Thymus (tissue), 14 donors: ENCODE results near the gene KLHL10. TPM values are rescaled to one million over a fixed set of nuclear protein-coding genes. Genes with fewer than 3 reads are reported as not detected.
A peak's percentile ranks its signal among the peaks of the same experiment; 100 is the strongest.

Experiments
- DNase-seq, 9 donors: peaks; one replicate each; pipeline ENCODE4 v3.0.0-alpha.2; 2013; ENCODE audit warnings: low spot score in 9 of 9, low read depth in 6 of 9, missing footprints in 1 of 9
- H3K27ac ChIP-seq, 2 donors: one replicate each; pipeline ENCODE4 v1.5.1; 2013; ENCODE audit warnings: control low read depth in 1 of 2, low read depth in 1 of 2, low read length in 1 of 2, mild to moderate bottlenecking in 1 of 2, moderate library complexity in 1 of 2
- H3K27me3 ChIP-seq, 2 donors: one replicate each; pipeline ENCODE4 v1.5.1; 2013; ENCODE audit warnings: low read length in 1 of 2; ENCODE audit not compliant: control insufficient read depth in 2 of 2, insufficient read depth in 1 of 2
- H3K36me3 ChIP-seq, 2 donors: one replicate each; pipeline ENCODE4 v1.5.1; 2013; ENCODE audit warnings: low read length in 1 of 2, mild to moderate bottlenecking in 1 of 2, moderate library complexity in 1 of 2; ENCODE audit not compliant: control insufficient read depth in 2 of 2, insufficient read depth in 2 of 2
- H3K4me1 ChIP-seq, 2 donors: one replicate each; pipeline ENCODE4 v1.5.1; 2013; ENCODE audit warnings: low read length in 2 of 2; ENCODE audit not compliant: control insufficient read depth in 2 of 2, insufficient read depth in 2 of 2
- H3K4me3 ChIP-seq, 2 donors: one replicate each; pipeline ENCODE4 v1.5.1; 2013; ENCODE audit warnings: low read length in 2 of 2, control low read depth in 1 of 2, mild to moderate bottlenecking in 1 of 2
- H3K9me3 ChIP-seq, 2 donors: one replicate each; pipeline ENCODE4 v1.5.1; 2013; ENCODE audit warnings: low read length in 1 of 2, mild to moderate bottlenecking in 1 of 2; ENCODE audit not compliant: control insufficient read depth in 2 of 2, insufficient read depth in 1 of 2
- WGBS: extraction: QIAGEN DNeasy Blood & Tissue Kit; methylation state at CpG from one replicate; pipeline ENCODE4 v1.1.7; 2013; 5-methylcytosine and 5-hydroxymethylcytosine counted together
- long read RNA-seq, 10 donors: transcript quantifications; one replicate each; lab custom pipeline, GENCODE V29; 2026
- polyA plus RNA-seq: library from polyadenylated mRNA; stranded (reverse); fragments of 200-250 nt; gene quantifications from one replicate; pipeline ENCODE4 v1.2.3, GENCODE V29; 2013
- total RNA-seq: library from RNA; stranded (reverse); fragments of 120-200 nt; gene quantifications from one replicate; pipeline ENCODE4 v1.2.4, GENCODE V29; 2013
- donor health status: healthy.

KLHL10 gene
- total RNA-seq (not detected), polyA plus RNA-seq (0.14 TPM)
- long read RNA-seq, donor 1, result 0 reads
- long read RNA-seq, donor 2, result 0 reads
- long read RNA-seq, donor 3, result 0 reads
- long read RNA-seq, donor 4, result 0 reads
- long read RNA-seq, donor 5, result 0 reads
- long read RNA-seq, donor 6, result 0 reads
- long read RNA-seq, donor 7, result 0 reads
- long read RNA-seq, donor 8, result 0 reads
- long read RNA-seq, donor 9, result 0 reads
- long read RNA-seq, donor 10, result 0 reads

GRCh38 chr17:41837761-41838538, at the start of gene KLHL10:
KLHL10 (plus strand) TSS chr17:41837825; CDS start chr17:41837933, 108 bp downstream.
- H3K4me1 ChIP-seq, result peaks cover 3 to 11% of the 10 kb centered on the region in 2 donors
- H3K9me3 ChIP-seq, result no peaks in the 10 kb centered on the region
- H3K36me3 ChIP-seq, result no peaks in the 10 kb centered on the region
- H3K27me3 ChIP-seq, result peaks cover 0 to 26% of the 10 kb centered on the region in 2 donors
- no peak within 1 kb of the TSS for H3K4me3 ChIP-seq
- H3K27ac ChIP-seq, result no peak within 1 kb of the TSS
- 98% methylated on average over 15 of the region's 15 CpGs for WGBS
- DNase-seq, result no peak

- 52% methylated on average over 22 of the region's 22 CpGs for WGBS
- peak in 2 of 9 donors; percentile 43 to 71 for DNase-seq
- H3K36me3 ChIP-seq, result no peaks in the 10 kb centered on the region
- H3K9me3 ChIP-seq, result no peaks in the 10 kb centered on the region
- peaks cover 3 to 46% of the 10 kb centered on the region in 2 donors for H3K4me1 ChIP-seq
- H3K4me3 ChIP-seq, result no peak overlapping the region
- no peaks in the 10 kb centered on the region for H3K27me3 ChIP-seq
- H3K27ac ChIP-seq, result peak overlapping the region; percentile 11 to 47
Observed at GRCh38 chr17:41792845-41793783, 44.5 kb upstream of the KLHL10 start.

- H3K27ac ChIP-seq, result no peak overlapping the region
- peaks cover 3 to 39% of the 10 kb centered on the region in 2 donors for H3K4me1 ChIP-seq
- H3K27me3 ChIP-seq, result no peaks in the 10 kb centered on the region
- no peaks in the 10 kb centered on the region for H3K36me3 ChIP-seq
- no peaks in the 10 kb centered on the region for H3K9me3 ChIP-seq
- H3K4me3 ChIP-seq, result no peak overlapping the region
- no peak for DNase-seq
- WGBS, result 95% methylated on average over 14 of the region's 14 CpGs
Observed at GRCh38 chr17:41793784-41794539, 43.7 kb upstream of the KLHL10 start.

- no peaks in the 10 kb centered on the region for H3K36me3 ChIP-seq
- WGBS, result 99% methylated on average over 5 of the region's 5 CpGs
- no peak for DNase-seq
- no peaks in the 10 kb centered on the region for H3K9me3 ChIP-seq
- H3K4me3 ChIP-seq, result no peak overlapping the region
- peaks cover 3 to 33% of the 10 kb centered on the region in 2 donors for H3K4me1 ChIP-seq
- no peak overlapping the region for H3K27ac ChIP-seq
- no peaks in the 10 kb centered on the region for H3K27me3 ChIP-seq
Observed at GRCh38 chr17:41794540-41794975, 43.1 kb upstream of the KLHL10 start.

- WGBS, result 97% methylated on average over 10 of the region's 10 CpGs
- H3K9me3 ChIP-seq, result no peaks in the 10 kb centered on the region
- no peaks in the 10 kb centered on the region for H3K27me3 ChIP-seq
- H3K27ac ChIP-seq, result no peak overlapping the region
- no peak overlapping the region for H3K4me3 ChIP-seq
- no peak for DNase-seq
- peaks cover 3 to 33% of the 10 kb centered on the region in 2 donors for H3K4me1 ChIP-seq
- H3K36me3 ChIP-seq, result no peaks in the 10 kb centered on the region
Observed at GRCh38 chr17:41796121-41796895, 41.3 kb upstream of the KLHL10 start.

GRCh38 chr17:41797377-41797776, 40.2 kb upstream of the KLHL10 start:
- Histone ChIP-seq H3K9me3 (no peaks in the 10 kb centered on the region), H3K36me3 (no peaks in the 10 kb centered on the region), H3K27me3 (no peaks in the 10 kb centered on the region), H3K4me1 (peaks cover 3 to 35% of the 10 kb centered on the region in 2 donors), H3K4me3 (no peak overlapping the region), H3K27ac (no peak overlapping the region)
- WGBS, result 97% methylated on average over 3 of the region's 3 CpGs
- no peak for DNase-seq

GRCh38 chr17:41799366-41799765, 38.3 kb upstream of the KLHL10 start:
- Histone ChIP-seq H3K36me3 (no peaks in the 10 kb centered on the region), H3K4me1 (peaks cover 0 to 24% of the 10 kb centered on the region in 2 donors), H3K27me3 (peaks cover 0 to 5% of the 10 kb centered on the region in 2 donors), H3K27ac (peak overlapping the region in 1 of 2 donors; percentile 49), H3K9me3 (no peaks in the 10 kb centered on the region), H3K4me3 (no peak overlapping the region)
- 96% methylated on average over 8 of the region's 8 CpGs for WGBS
- no peak for DNase-seq
